ENCODE measurements around the gene CHST8. TPM values are rescaled to one million over a fixed set of nuclear protein-coding genes. Genes with fewer than 3 reads are reported as not detected.

Gene CHST8
- polyA plus RNA-seq, 3 donors: not detected

GRCh38 chr19:33758541-33759013, 136.8 kb downstream of the CHST8 start:
- H3K36me3 Mint-ChIP-seq: no peaks in the 10 kb centered on the region
- Histone ChIP-seq H3K4me2 (replicated peaks; ENCODE audit: extremely low read depth, low read length, poor library complexity, severe bottlenecking) (no peak overlapping the region), H3K79me2 (ENCODE audit: insufficient read depth, low read length) (no peaks in the 10 kb centered on the region), H3K9ac (ENCODE audit: insufficient read depth, low read length, poor library complexity, severe bottlenecking) (no peak overlapping the region), H3K27me3 (ENCODE audit: control insufficient read depth in 2 of 2, insufficient read depth in 2 of 2, low read length in 2 of 2) (no peaks in the 10 kb centered on the region), H3K4me1 (ENCODE audit: control insufficient read depth in 1 of 2, insufficient read depth in 2 of 2, low read length in 2 of 2) (no peaks in the 10 kb centered on the region), H4K20me1 (ENCODE audit: insufficient read depth, low read length) (no peaks in the 10 kb centered on the region), H3K9me3 (replicated peaks in 1 of 2; ENCODE audit: control insufficient read depth in 1 of 2, insufficient read depth in 1 of 2, low read length in 2 of 2) (no peaks in the 10 kb centered on the region), H2AFZ (ENCODE audit: insufficient read depth, low read depth, low read length, poor library complexity, severe bottlenecking) (no peak overlapping the region), H3K4me3 (replicated peaks in 1 of 3; ENCODE audit: low read depth in 2 of 3, low read length in 3 of 3) (no peak overlapping the region), H3K36me3 (replicated peaks in 1 of 2; ENCODE audit: control insufficient read depth in 1 of 2, insufficient read depth in 2 of 2, low read length in 2 of 2) (no peaks in the 10 kb centered on the region), H3K27ac (ENCODE audit: low read depth in 1 of 2, low read length in 2 of 2) (no peak overlapping the region)
- H3K4me1 Mint-ChIP-seq: no peaks in the 10 kb centered on the region
- 39% methylated on average over 8 of the region's 12 CpGs for WGBS (ENCODE audit: insufficient coverage)
- intact Hi-C loops (cut with micrococcal nuclease): no loop called here
- peaks cover 7 to 15% (median 8%) of the 10 kb centered on the region in 3 donors for H3K27me3 Mint-ChIP-seq (ENCODE audit: low read depth in 3 of 3)
- no peak for DNase-seq
- H3K27ac Mint-ChIP-seq: no peak overlapping the region
- H3K4me3 Mint-ChIP-seq: no peak overlapping the region
- H3K9me3 Mint-ChIP-seq: no peaks in the 10 kb centered on the region
- TF ChIP-seq CTCF (IDR thresholded peaks at IDR 0.05): no peak

GRCh38 chr19:33759356-33759755, 137.6 kb downstream of the CHST8 start:
- H3K36me3 ChIP-seq (replicated peaks in 1 of 2; ENCODE audit: control insufficient read depth in 1 of 2, insufficient read depth in 2 of 2, low read length in 2 of 2): no peaks in the 10 kb centered on the region
- no peaks in the 10 kb centered on the region for H3K27me3 ChIP-seq (ENCODE audit: control insufficient read depth in 2 of 2, insufficient read depth in 2 of 2, low read length in 2 of 2)
- no peak overlapping the region for H3K27ac ChIP-seq (ENCODE audit: low read depth in 1 of 2, low read length in 2 of 2)
- H3K4me2 ChIP-seq (replicated peaks; ENCODE audit: extremely low read depth, low read length, poor library complexity, severe bottlenecking): no peak overlapping the region
- H3K4me1 Mint-ChIP-seq: no peaks in the 10 kb centered on the region
- no peaks in the 10 kb centered on the region for H3K4me1 ChIP-seq (ENCODE audit: control insufficient read depth in 1 of 2, insufficient read depth in 2 of 2, low read length in 2 of 2)
- H3K9ac ChIP-seq (ENCODE audit: insufficient read depth, low read length, poor library complexity, severe bottlenecking): no peak overlapping the region
- no peaks in the 10 kb centered on the region for H3K9me3 Mint-ChIP-seq
- no peaks in the 10 kb centered on the region for H4K20me1 ChIP-seq (ENCODE audit: insufficient read depth, low read length)
- H3K9me3 ChIP-seq (replicated peaks in 1 of 2; ENCODE audit: control insufficient read depth in 1 of 2, insufficient read depth in 1 of 2, low read length in 2 of 2): no peaks in the 10 kb centered on the region
- H3K4me3 ChIP-seq (replicated peaks in 1 of 3; ENCODE audit: low read depth in 2 of 3, low read length in 3 of 3): no peak overlapping the region
- H3K27me3 Mint-ChIP-seq (ENCODE audit: low read depth in 3 of 3): peaks cover 7 to 15% (median 8%) of the 10 kb centered on the region in 3 donors
- H3K79me2 ChIP-seq (ENCODE audit: insufficient read depth, low read length): no peaks in the 10 kb centered on the region
- no peak overlapping the region for H3K4me3 Mint-ChIP-seq
- H3K27ac Mint-ChIP-seq: no peak overlapping the region
- no peaks in the 10 kb centered on the region for H3K36me3 Mint-ChIP-seq
- intact Hi-C loops (cut with micrococcal nuclease): no loop called here
- 97% methylated on average over 7 of the region's 7 CpGs for WGBS (ENCODE audit: insufficient coverage)
- no peak for TF ChIP-seq CTCF (IDR thresholded peaks at IDR 0.05)
- no peak for DNase-seq
- no peak overlapping the region for H2AFZ ChIP-seq (ENCODE audit: insufficient read depth, low read depth, low read length, poor library complexity, severe bottlenecking)

Data from CD14-positive monocyte (primary cell).